ENCODE data around the gene NFE2L3. TPM values are rescaled to one million over a fixed set of nuclear protein-coding genes. Genes with fewer than 3 reads are reported as not detected.

NFE2L3 gene
- total RNA-seq, 3 donors from 2014 or later, result 2.2 to 5.8 (median 4.9) TPM

DNA sequence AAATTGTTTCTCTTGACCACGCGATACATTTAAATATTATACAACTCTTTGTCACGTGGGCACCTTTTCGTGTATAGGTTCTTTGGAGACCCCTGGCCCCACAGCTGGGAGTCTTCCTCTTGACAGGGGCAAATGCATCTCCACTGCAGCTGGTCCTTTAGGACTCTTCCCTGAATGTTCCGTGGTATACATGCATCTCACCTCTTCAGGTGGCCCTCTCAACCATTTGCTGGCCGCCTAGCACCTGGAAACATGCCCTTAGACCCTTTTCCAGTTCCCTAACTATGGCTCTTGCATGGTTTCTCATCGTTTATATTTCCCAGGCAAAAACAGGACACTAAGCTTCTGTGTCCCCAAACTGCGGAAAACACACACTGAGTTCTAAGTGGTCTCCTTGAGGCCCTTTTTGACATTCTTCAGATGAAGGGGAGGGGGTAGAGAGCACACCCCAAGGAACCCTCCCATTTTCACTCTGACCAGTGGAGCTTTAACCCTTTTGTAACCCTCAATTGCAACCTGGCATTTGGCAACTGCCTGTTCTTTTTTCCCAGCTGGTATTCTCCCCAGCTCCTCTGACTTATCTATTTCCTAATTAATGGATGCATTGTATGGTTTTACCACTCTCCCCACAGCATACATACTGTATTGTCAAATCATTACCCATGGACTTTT lies 28.0 kb downstream of the NFE2L3 start:
- Histone ChIP-seq H3K27me3 (no peaks in the 10 kb centered on the region), H3K36me3 (no peaks in the 10 kb centered on the region), H3K4me1 (no peaks in the 10 kb centered on the region), H3K9me3 (no peaks in the 10 kb centered on the region), H3K4me3 (no peak overlapping the region), H3K27ac (no peak overlapping the region)
- TF ChIP-seq POLR2AphosphoS5 (IDR thresholded peaks at IDR 0.05) (no peak), POLR2A (IDR thresholded peaks at IDR 0.05) (no peak)
- TF ChIP-seq, protein P1, sequence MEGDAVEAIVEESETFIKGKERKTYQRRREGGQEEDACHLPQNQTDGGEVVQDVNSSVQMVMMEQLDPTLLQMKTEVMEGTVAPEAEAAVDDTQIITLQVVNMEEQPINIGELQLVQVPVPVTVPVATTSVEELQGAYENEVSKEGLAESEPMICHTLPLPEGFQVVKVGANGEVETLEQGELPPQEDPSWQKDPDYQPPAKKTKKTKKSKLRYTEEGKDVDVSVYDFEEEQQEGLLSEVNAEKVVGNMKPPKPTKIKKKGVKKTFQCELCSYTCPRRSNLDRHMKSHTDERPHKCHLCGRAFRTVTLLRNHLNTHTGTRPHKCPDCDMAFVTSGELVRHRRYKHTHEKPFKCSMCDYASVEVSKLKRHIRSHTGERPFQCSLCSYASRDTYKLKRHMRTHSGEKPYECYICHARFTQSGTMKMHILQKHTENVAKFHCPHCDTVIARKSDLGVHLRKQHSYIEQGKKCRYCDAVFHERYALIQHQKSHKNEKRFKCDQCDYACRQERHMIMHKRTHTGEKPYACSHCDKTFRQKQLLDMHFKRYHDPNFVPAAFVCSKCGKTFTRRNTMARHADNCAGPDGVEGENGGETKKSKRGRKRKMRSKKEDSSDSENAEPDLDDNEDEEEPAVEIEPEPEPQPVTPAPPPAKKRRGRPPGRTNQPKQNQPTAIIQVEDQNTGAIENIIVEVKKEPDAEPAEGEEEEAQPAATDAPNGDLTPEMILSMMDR (IDR thresholded peaks at IDR 0.05), result no peak
- intact Hi-C loops (cut with DNase I; ENCODE audit: low total_unique reads), result no loop called here
- DNase-seq (ENCODE audit: low spot score in 2 of 2), result no peak

DNA sequence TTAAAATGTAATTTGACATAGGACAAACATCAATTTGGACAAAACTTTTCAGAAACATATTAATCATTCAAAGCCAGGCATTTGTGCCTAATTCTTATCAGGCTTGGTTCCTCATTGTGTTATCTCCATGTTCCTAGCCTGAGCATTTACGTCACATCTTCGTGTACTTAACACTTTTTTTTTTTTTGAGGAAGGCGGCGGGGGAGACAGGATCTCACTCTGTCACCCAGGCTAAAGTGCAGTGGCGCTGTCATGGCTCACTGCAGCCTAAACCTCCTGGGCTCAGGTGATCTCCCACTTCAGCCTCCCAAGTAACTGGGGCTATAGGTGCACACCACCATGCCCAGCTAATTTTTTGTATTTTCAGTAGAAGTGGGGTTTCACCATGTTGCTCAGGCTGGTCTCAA lies 28.8 kb downstream of the NFE2L3 start:
- TF ChIP-seq POLR2A (IDR thresholded peaks at IDR 0.05), result no peak
- no peaks in the 10 kb centered on the region for H3K36me3 ChIP-seq
- intact Hi-C loops (cut with DNase I; ENCODE audit: low total_unique reads), result no loop called here
- H3K27ac ChIP-seq, result no peak overlapping the region
- H3K4me3 ChIP-seq, result no peak overlapping the region
- H3K9me3 ChIP-seq, result no peaks in the 10 kb centered on the region
- no peak for DNase-seq (ENCODE audit: low spot score in 2 of 2)
- H3K27me3 ChIP-seq, result no peaks in the 10 kb centered on the region
- H3K4me1 ChIP-seq, result no peaks in the 10 kb centered on the region

DNA sequence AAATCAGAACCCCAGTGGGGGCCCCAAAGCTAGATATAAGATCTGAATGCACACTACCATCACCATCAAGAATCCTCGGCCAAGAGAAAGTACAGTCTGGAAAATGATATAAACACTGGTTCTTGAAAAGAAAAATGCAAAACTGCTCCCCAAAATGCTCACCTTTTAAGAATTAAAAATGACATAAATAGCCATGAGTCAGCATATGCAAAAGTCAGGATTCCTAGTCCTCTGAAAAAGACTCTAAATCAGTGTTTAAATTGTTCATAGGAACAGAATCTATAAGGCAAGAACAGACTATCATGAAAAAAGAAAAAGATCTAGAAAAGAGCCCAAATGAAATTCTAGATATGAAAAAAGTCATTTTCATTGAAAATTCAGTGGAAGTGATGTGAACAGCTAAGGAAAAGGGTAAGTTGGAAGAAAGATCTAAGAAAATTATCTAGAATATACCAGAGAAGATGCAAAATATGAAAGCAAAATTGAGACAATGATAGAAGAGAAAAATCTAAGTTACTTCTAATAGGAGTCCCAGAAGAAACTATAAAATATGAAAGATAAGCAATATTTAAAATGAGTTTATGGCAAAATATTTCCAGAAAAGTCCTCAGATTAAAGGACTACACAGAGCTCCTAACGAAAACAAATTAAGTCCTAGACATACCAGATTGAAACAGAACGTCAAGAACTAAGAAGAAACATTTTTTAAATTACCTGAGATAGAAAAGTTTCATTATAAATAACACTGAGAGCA lies 29.7 kb downstream of the NFE2L3 start:
- no peak for DNase-seq (ENCODE audit: low spot score in 2 of 2)
- Histone ChIP-seq H3K4me3 (no peak overlapping the region), H3K9me3 (no peaks in the 10 kb centered on the region), H3K27ac (no peak overlapping the region), H3K4me1 (no peaks in the 10 kb centered on the region), H3K27me3 (no peaks in the 10 kb centered on the region), H3K36me3 (no peaks in the 10 kb centered on the region)
- TF ChIP-seq POLR2A (IDR thresholded peaks at IDR 0.05), result no peak
- TF ChIP-seq, protein P1 (IDR thresholded peaks at IDR 0.05), result no peak
- TF ChIP-seq POLR2AphosphoS5 (IDR thresholded peaks at IDR 0.05), result no peak
- intact Hi-C loops (cut with DNase I; ENCODE audit: low total_unique reads), result no loop called here

DNA sequence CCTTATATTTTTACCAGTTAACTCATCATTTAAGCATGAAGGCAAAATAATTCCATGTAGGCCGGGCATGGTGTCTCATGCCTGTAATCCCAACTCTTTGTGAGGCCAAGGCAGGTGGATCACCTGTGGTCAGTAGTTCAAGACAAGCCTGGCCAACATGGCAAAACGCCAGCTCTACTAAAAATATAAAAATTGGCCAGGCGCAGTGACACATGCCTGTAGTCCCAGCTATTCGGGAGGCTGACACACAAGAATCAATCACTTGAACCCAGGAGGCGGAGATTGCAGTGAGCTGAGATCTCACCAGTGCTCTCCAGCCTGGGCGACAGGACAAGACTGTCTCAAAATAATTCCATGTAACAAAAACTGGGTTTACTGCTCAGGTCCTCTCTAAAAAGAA lies 30.3 kb downstream of the NFE2L3 start:
- intact Hi-C loops (cut with DNase I; ENCODE audit: low total_unique reads), result no loop called here
- Histone ChIP-seq H3K9me3 (no peaks in the 10 kb centered on the region), H3K4me3 (no peak overlapping the region), H3K27ac (no peak overlapping the region), H3K36me3 (no peaks in the 10 kb centered on the region), H3K27me3 (no peaks in the 10 kb centered on the region), H3K4me1 (no peaks in the 10 kb centered on the region)
- no peak for DNase-seq (ENCODE audit: low spot score in 2 of 2)
- TF ChIP-seq, protein P1 (IDR thresholded peaks at IDR 0.05), result no peak
- TF ChIP-seq POLR2A (IDR thresholded peaks at IDR 0.05), result no peak
- no peak for TF ChIP-seq POLR2AphosphoS5 (IDR thresholded peaks at IDR 0.05)

DNA sequence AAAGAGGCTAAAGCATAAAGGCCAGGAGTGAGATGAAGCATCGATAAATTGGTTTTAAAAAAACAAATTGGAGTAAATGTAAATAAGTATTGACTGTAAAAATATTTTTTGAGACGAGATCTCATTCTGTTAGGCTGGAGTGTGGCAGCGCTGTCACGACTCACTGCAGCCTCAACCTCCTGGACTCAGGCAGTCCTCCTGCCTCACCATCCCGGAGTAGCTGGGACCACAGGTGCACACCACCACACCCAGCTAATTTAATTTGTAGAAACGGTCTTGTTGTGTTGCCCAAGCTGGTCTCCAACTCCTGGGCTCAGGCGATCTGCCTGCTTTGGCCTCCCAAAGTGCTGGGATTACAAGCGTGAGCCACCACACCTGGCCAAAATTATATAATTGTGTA lies 30.7 kb downstream of the NFE2L3 start:
- Histone ChIP-seq H3K9me3 (no peaks in the 10 kb centered on the region), H3K36me3 (no peaks in the 10 kb centered on the region), H3K27me3 (no peaks in the 10 kb centered on the region), H3K27ac (peak overlapping the region in 1 of 2 donors; percentile 9), H3K4me3 (no peak overlapping the region), H3K4me1 (no peaks in the 10 kb centered on the region)
- TF ChIP-seq, protein P1 (IDR thresholded peaks at IDR 0.05), result no peak
- TF ChIP-seq POLR2AphosphoS5 (IDR thresholded peaks at IDR 0.05) (peak in 1 of 3 donors; percentile 29), POLR2A (IDR thresholded peaks at IDR 0.05) (no peak)
- intact Hi-C loops (cut with DNase I; ENCODE audit: low total_unique reads), result no loop called here
- DNase-seq (ENCODE audit: low spot score in 2 of 2), result no peak

Data from breast epithelium (tissue), 4 donors.